ENCODE data around the gene SIVA1. TPM values are rescaled to one million over a fixed set of nuclear protein-coding genes. Genes with fewer than 3 reads are reported as not detected.
"Not testable (repeated sequence)": the region's sequence is repeated elsewhere in the genome, so short reads cannot be mapped to it uniquely, and the experiment has no call there.

The SIVA1 gene
- polyA plus RNA-seq, 12 donors, result 39.2 to 76.0 (median 55.4) TPM; not detected in 1

GRCh38 chr14:104747876-104748275, 5.1 kb upstream of the SIVA1 start:
- no peak for DNase-seq

GRCh38 chr14:104749111-104749649, 3.8 kb upstream of the SIVA1 start:
- DNase-seq, result peak; percentile 41

GRCh38 chr14:104750056-104750752, 2.7 kb upstream of the SIVA1 start:
- no peak for DNase-seq

- not testable (repeated sequence) for DNase-seq
Measured at GRCh38 chr14:104750753-104751057, 2.2 kb upstream of the SIVA1 start.

- DNase-seq, result no peak
Measured at GRCh38 chr14:104751539-104752422, 1.2 kb upstream of the SIVA1 start.

- DNase-seq, result no peak
Measured at GRCh38 chr14:104752423-104752734, 568 bp upstream of the SIVA1 start.

- no peak for DNase-seq
Measured at GRCh38 chr14:104753528-104754212, 723 bp downstream of the SIVA1 start.

GRCh38 chr14:104754213-104754851, 1.4 kb downstream of the SIVA1 start:
- no peak for DNase-seq

GRCh38 chr14:104755621-104756020, 2.7 kb downstream of the SIVA1 start:
- DNase-seq, result no peak

GRCh38 chr14:104756477-104757237, 3.7 kb downstream of the SIVA1 start:
- no peak for DNase-seq

- DNase-seq, result no peak
Measured at GRCh38 chr14:104757238-104757585, 4.3 kb downstream of the SIVA1 start.

GRCh38 chr14:104757681-104758392, 4.9 kb downstream of the SIVA1 start:
- no peak for DNase-seq

GRCh38 chr14:104758981-104759969, 6.3 kb downstream of the SIVA1 start:
- DNase-seq, result no peak

GRCh38 chr14:104765517-104765916, 12.6 kb downstream of the SIVA1 start:
- DNase-seq, result no peak

- no peak for DNase-seq
Measured at GRCh38 chr14:104766256-104766862, 13.4 kb downstream of the SIVA1 start.

GRCh38 chr14:104766863-104767633, 14.1 kb downstream of the SIVA1 start:
- no peak for DNase-seq

- DNase-seq, result no peak
Measured at GRCh38 chr14:104767634-104767918, 14.6 kb downstream of the SIVA1 start.

Data from muscle of arm (tissue), 12 donors.